GM19372 (cell line): ENCODE results near the gene CNGB1.
"Not testable (repeated sequence)": the region's sequence is repeated elsewhere in the genome, so short reads cannot be mapped to it uniquely, and the experiment has no call there.

Source experiments
- ATAC-seq: cut with Tn5 transposase; IDR thresholded peaks from one replicate; pipeline ENCODE4 v1.9.1; 2021; ENCODE audit warnings: mild to moderate bottlenecking, low read depth, moderate library complexity; ENCODE audit not compliant: unreplicated experiment

Gene CNGB1

DNA sequence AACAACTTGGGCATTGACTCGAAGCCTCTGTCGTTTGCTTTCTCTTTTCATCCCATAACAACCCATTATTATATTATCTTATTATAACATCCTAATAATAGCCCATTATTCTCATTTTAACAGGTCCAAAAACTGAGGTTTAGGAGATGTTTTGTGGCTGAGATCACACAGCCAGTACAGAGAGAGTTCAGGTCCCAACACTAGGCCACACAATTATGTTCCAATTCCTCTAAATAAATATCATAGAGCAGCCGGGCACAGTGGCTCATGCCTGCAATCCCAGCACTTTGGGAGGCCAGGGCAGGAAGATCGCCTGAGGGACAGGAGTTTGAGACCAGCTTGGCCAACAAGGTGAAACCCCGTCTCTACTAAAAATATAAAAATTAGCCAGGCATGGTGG, 128.3 kb downstream of the CNGB1 start:
- no peak for ATAC-seq

- no peak for ATAC-seq
These were observed 130.1 kb downstream of the CNGB1 start for GRCh38 chr16:57840833-57841232.

GRCh38 chr16:57838161-57838560, 132.8 kb downstream of the CNGB1 start:
- ATAC-seq, result no peak

DNA sequence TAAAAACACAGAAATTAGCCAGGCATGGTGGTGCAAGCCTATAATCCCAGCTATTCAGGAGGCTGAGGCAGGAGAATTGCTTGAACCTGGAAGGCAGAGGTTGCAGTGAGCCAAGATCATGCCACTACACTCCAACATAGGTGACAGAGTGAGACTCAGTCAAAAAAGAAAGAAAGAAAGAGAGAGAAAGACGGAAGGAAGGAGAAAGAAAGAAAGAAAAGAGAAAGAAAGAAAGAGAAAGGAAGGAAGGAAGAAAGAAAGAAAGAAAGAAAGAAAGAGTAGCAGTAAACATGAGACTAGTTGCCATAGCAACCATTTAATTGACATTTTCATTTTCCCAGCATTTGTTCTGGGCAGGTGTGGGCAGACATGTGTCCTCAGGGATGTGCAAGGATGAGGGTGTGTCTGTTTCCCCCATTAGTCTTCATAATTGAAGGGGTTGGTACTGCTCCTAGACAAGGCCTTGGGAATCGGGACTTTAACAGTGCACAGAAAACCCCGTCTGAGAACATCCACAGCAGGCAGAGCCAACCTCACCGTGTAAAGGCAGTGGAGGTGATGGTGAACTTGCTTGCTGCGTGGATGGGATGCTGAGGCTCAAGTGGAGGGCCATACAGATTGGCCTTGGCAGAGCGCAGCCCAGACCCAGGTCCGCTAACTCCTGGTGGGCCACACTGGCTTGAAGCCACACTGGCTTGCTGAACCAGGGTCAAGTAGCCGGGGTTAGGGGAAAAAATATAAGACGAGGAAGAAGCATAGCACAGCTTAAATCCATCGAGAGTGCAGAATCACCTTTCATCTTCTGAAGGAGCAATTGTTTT, 133.4 kb downstream of the CNGB1 start:
- ATAC-seq, result no peak

DNA sequence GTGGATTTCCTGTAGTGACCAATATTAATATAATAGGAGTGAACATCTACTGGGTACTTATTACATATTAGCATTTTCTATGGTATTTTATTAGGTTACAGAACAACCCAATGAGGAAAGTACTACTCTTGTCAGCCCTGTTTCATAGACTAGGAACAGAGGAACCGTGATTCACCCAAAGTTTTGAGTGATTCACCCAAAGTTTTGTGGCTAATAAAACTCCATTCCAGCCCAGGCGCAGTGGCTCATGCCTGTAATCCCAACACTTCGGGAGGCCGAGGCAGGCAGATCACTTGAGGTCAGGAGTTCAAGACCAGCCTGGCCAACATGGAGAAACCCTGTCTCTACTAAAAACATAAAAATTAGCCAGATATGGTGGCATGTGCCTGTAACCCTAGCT, 135.5 kb downstream of the CNGB1 start:
- ATAC-seq, result not testable (repeated sequence)

DNA sequence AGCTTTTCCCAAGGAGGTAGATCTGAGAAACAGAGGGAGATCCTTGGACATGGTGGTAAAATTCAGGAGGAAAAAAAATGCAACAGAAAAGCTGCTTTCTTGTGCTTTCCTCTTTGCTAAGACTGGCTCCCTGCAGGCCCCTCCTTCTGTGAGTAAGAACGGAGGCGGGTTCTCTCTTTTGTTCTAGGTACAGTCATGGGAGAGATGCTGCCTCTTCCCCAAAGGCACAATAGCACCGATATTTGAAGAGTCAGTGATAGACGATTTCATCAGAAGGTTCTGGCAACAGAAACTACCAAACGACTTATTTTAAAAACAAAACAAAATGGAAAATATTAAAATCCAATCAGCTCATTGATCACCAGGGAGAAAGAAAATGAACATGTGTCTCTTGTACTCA, 136.0 kb downstream of the CNGB1 start:
- ATAC-seq, result no peak
